A549 (cell line): ENCODE results near the gene DRAM2. TPM values are rescaled to one million over a fixed set of nuclear protein-coding genes. Genes with fewer than 3 reads are reported as not detected.

ENCODE experiments used
- ATAC-seq, 2 experiments: fragments of 200-7000 bp in 1 of 2; fragments of >200 bp in 1 of 2; cut with Nextera tagmentation in 1 of 2; cut with Tn5 transposase in 1 of 2; 3 replicates each; pipeline versions ENCODE4 v1.8.0 to v1.9.1; 2018 to 2020; ENCODE audit warnings: mild to moderate bottlenecking in 1 of 2, moderate library complexity in 1 of 2
- CTCF ChIA-PET: fragments of 300-600 bp; sonication (Branson Sonifier 250); formaldehyde crosslinking; extraction: SDS; loops from one replicate; lab custom pipeline; 2021; ENCODE audit warnings: antibody characterized with exemption, inconsistent platforms; lab: Yijun Ruan, JAX
- POLR2A ChIA-PET: fragments of 350-600 bp; formaldehyde crosslinking; extraction: SDS; loops from one replicate; lab custom pipeline; 2021; ENCODE audit warnings: antibody characterized with exemption, inconsistent platforms; lab: Yijun Ruan, JAX
- DNase-seq, 2 experiments: peaks; one replicate each; pipeline versions ENCODE4 v3.0.0 to v3.0.0-alpha.2; 2011 to 2016; ENCODE audit warnings: low read depth in 1 of 2, low spot score in 1 of 2
- FAIRE-seq: peaks from 2 replicates; lab custom pipeline; 2011; peaks lifted over from hg19 to GRCh38; lab: Jason Lieb, UNC
- H3K27ac ChIP-seq, 2 experiments: fragments of >200 bp; sonication (Bioruptor Twin); formaldehyde crosslinking; 3 replicates each; pipeline ENCODE4 v1.5.1; 2016 to 2017
- H3K4me1 ChIP-seq: fragments of >200 bp; sonication (Bioruptor Twin); formaldehyde crosslinking; 3 replicates; pipeline ENCODE4 v1.6.1; 2016
- H3K4me2 ChIP-seq: fragments of >200 bp; sonication (Bioruptor Twin); formaldehyde crosslinking; 3 replicates; pipeline ENCODE4 v1.6.1; 2016
- H3K4me3 ChIP-seq: fragments of >200 bp; sonication (Bioruptor Twin); formaldehyde crosslinking; 3 replicates; pipeline ENCODE4 v1.5.1; 2016
- H3K9me3 ChIP-seq: fragments of >200 bp; sonication (Bioruptor Twin); formaldehyde crosslinking; 3 replicates; pipeline ENCODE4 v1.6.1; 2016
- CEBPB ChIP-seq, 2 experiments: fragments of >200 bp in 1 of 2; sonication (Bioruptor Twin) in 1 of 2; formaldehyde crosslinking in 1 of 2; IDR thresholded peaks; 2 replicates each; pipeline ENCODE4 v1.6.1; 2012 to 2016
- CHD2 ChIP-seq: fragments of 150-350 bp; IDR thresholded peaks from 2 replicates; pipeline ENCODE4 v1.6.1; 2014; ENCODE audit warnings: low read length; ENCODE audit not compliant: partially characterized antibody
- EHMT2 ChIP-seq: fragments of 200-600 bp; sonication (generic); IDR thresholded peaks from 2 replicates; pipeline ENCODE4 v1.6.1; 2016; ENCODE audit warnings: antibody characterized with exemption, low read depth, mild to moderate bottlenecking, moderate library complexity
- EP300 ChIP-seq, 2 experiments: fragments of >200 bp; sonication (Bioruptor Twin); formaldehyde crosslinking; IDR thresholded peaks; 2 replicates in 1 of 2; 3 replicates in 1 of 2; pipeline ENCODE4 v1.6.1; 2016 to 2017
- KDM1A ChIP-seq: fragments of 200-600 bp; sonication (generic); IDR thresholded peaks from 2 replicates; pipeline ENCODE4 v1.6.1; 2016; ENCODE audit warnings: low read depth, mild to moderate bottlenecking
- KDM5A ChIP-seq: fragments of 200-600 bp; sonication (generic); IDR thresholded peaks from 2 replicates; pipeline ENCODE4 v1.6.1; 2016; ENCODE audit warnings: antibody characterized with exemption, mild to moderate bottlenecking
- MAFK ChIP-seq: fragments of 450-650 bp; IDR thresholded peaks from 2 replicates; pipeline ENCODE4 v1.6.1; 2014; ENCODE audit not compliant: partially characterized antibody
- MYC ChIP-seq: IDR thresholded peaks from 2 replicates; pipeline ENCODE4 v1.6.1; 2012; ENCODE audit warnings: mild to moderate bottlenecking, inconsistent platforms, low read length, improper control_type of control experiment, borderline replicate concordance
- NPAS2 ChIP-seq: fragments of 250-450 bp; sonication (Bioruptor Pico); IDR thresholded peaks from 2 replicates; pipeline ENCODE4 v1.8.0; 2022; ENCODE audit warnings: mild to moderate bottlenecking, moderate library complexity, borderline replicate concordance
- POLR2AphosphoS2 ChIP-seq: conservative IDR thresholded peaks from 2 replicates; pipeline ENCODE4 v1.6.1; 2012; ENCODE audit warnings: low read length, improper control_type of control experiment, inconsistent platforms
- RAD21 ChIP-seq, 2 experiments: fragments of >200 bp in 1 of 2; sonication (Bioruptor Twin) in 1 of 2; formaldehyde crosslinking in 1 of 2; IDR thresholded peaks in 1 of 2; conservative IDR thresholded peaks in 1 of 2; 2 replicates in 1 of 2; 3 replicates in 1 of 2; pipeline ENCODE4 v1.6.1; 2012 to 2018; ENCODE audit warnings: inconsistent platforms in 1 of 2
- WGBS: methylation state at CpG from one replicate; pipeline ENCODE4 v1.1.6; 2017; ENCODE audit errors: missing lambda C conversion rate; 5-methylcytosine and 5-hydroxymethylcytosine counted together
- polyA plus RNA-seq, 4 experiments: library from polyadenylated mRNA; depleted of rRNA in 3 of 4; stranded (reverse); fragments of >200 nt; fragmentation: RNase III in 1 of 4; extraction: RNeasy Plus Mini Kit Qiagen cat#74134 plus additional on column Dnase treatment in 1 of 4; gene quantifications; 2 replicates in 3 of 4; 3 replicates in 1 of 4; pipeline ENCODE4 v1.2.3, GENCODE V29; 2011 to 2017
- TF ChIP-seq, protein P1 (sequence below): IDR thresholded peaks from 2 replicates; pipeline ENCODE4 v1.6.1; 2012
- TF ChIP-seq, protein P2 (sequence below): fragments of 250-450 bp; sonication (Bioruptor Pico); IDR thresholded peaks from 2 replicates; pipeline ENCODE4 v1.5.0; 2021; ENCODE audit warnings: mild to moderate bottlenecking, moderate library complexity, borderline replicate concordance
- TF ChIP-seq, protein P3 (sequence below): fragments of >200 bp; sonication (Bioruptor Twin); formaldehyde crosslinking; IDR thresholded peaks from 3 replicates; pipeline ENCODE4 v1.5.1; 2016

DRAM2 gene
- polyA plus RNA-seq, 2 of the 4 experiments (the other 2 are of a cell fraction): 17.9 to 69.5 TPM

DNA sequence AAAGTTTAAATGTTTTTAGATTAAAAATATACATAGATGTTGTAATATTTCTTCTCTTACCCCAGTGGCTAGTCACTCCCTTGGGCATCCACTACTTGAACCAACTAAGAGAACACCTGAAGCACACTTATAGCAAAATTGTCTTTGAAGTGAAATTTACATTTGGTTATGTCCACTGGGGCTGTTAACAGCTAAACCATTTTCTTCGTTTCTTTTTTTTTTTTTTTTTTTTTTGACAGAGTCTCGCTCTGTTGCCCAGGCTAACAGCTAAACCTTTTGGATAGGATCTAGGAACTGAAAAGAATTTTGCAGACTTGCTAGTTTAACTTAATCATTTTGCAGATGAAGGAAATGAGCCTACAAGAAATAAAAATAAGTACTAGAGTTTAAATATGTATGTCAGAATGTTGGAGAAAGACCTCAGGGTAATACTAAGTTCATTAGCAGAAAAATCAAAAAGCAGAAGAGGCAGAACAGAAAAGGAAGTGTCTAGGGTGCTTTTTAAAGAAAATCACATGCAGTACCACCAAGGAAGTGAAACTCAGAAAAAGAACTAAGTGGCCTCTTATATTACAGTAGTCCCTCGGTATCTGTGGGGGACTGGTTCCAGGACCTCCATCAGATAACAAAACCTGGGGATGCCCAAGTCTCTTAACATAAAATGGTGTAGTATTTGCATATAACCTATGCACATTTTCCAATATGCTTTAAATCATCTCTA lies 11.8 kb downstream of the DRAM2 start:
- ChIA-PET POLR2A (interaction anchor here (0.7 kb wide), 1 partner anchor 26 kb away, joined by 3 read pairs; no protein-coding TSS in a partner anchor), CTCF (interaction anchor here (0.6 kb wide), 1 partner anchor 509 kb away, joined by 3 read pairs; no protein-coding TSS in a partner anchor)
- no peak for FAIRE-seq

DNA sequence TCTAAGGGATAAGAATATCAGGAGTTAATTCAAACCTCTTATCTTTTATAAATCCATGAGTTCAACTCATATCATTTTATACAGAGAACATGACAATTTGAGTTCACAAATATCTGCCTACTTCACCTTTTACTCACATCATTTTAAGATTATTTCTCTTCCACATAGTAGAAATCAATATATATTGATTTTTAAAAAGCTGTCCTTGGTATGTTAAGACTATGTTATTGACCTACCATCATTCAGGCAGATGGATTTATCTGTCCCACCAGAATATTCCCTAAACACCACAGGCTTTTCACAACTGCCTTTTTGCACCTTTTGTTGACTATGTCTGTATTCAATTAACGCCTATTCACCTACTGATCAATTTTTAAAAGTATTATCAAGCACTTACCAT lies 13.5 kb downstream of the DRAM2 start:
- H3K4me1 ChIP-seq: no peaks in the 10 kb centered on the region
- no peaks in the 10 kb centered on the region for H3K9me3 ChIP-seq
- H3K4me2 ChIP-seq: no peak overlapping the region
- DNase-seq (no peak), ATAC-seq (no peak), FAIRE-seq (no peak)
- 82% methylated on average over 1 of the region's 1 CpG for WGBS
- POLR2A ChIA-PET: no interaction called here
- no peak overlapping the region for H3K27ac ChIP-seq
- CTCF ChIA-PET: interaction anchor here (0.7 kb wide), 1 partner anchor 1866 kb away, joined by 3 read pairs; no protein-coding TSS in a partner anchor
- H3K4me3 ChIP-seq: no peak overlapping the region
- TF ChIP-seq KDM5A (no peak), CHD2 (no peak)

More for the DNA sequence above, 11.8 kb downstream of the DRAM2 start:
- no peak for TF ChIP-seq EHMT2
- no peak for TF ChIP-seq NPAS2
- TF ChIP-seq, protein P1, sequence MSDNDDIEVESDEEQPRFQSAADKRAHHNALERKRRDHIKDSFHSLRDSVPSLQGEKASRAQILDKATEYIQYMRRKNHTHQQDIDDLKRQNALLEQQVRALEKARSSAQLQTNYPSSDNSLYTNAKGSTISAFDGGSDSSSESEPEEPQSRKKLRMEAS: no peak
- no peak for TF ChIP-seq EP300 (IDR thresholded peaks at IDR 0.05)
- no peak for TF ChIP-seq MYC
- TF ChIP-seq CEBPB (IDR thresholded peaks at IDR 0.05): no peak
- TF ChIP-seq, protein P2, sequence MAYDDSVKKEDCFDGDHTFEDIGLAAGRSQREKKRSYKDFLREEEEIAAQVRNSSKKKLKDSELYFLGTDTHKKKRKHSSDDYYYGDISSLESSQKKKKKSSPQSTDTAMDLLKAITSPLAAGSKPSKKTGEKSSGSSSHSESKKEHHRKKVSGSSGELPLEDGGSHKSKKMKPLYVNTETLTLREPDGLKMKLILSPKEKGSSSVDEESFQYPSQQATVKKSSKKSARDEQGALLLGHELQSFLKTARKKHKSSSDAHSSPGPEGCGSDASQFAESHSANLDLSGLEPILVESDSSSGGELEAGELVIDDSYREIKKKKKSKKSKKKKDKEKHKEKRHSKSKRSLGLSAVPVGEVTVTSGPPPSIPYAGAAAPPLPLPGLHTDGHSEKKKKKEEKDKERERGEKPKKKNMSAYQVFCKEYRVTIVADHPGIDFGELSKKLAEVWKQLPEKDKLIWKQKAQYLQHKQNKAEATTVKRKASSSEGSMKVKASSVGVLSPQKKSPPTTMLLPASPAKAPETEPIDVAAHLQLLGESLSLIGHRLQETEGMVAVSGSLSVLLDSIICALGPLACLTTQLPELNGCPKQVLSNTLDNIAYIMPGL (CRISPR knock-in tag): no peak
- TF ChIP-seq POLR2AphosphoS2: no peak
- no peak for TF ChIP-seq KDM1A
- no peaks in the 10 kb centered on the region for H3K4me1 ChIP-seq
- H3K27ac ChIP-seq: no peak overlapping the region
- no peak for ATAC-seq
- H3K9me3 ChIP-seq: no peaks in the 10 kb centered on the region
- no peak overlapping the region for H3K4me3 ChIP-seq
- DNase-seq: no peak
- no peak overlapping the region for H3K4me2 ChIP-seq
- WGBS: 87% methylated on average over 3 of the region's 3 CpGs

DNA sequence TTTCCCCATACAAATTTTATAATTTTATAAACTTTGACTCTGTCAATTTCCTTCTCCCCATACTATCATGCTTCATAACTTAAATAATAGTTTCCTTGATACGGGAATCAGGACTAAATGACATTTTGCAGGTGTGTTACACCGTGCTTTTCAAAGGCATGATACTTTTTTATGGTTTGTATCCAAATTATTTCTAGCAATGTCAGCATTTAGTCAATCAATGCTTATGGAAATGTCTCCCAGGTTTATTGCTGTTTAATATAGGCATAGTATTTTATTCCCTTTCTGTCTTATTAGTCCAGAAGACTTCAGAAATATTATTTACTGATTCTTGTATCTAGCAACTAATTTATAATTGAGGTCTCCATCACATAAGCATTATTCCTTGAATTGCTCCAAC lies 23.4 kb downstream of the DRAM2 start:
- H3K9me3 ChIP-seq: no peaks in the 10 kb centered on the region
- POLR2A ChIA-PET: no interaction called here

More for the DNA sequence above, 23.4 kb downstream of the DRAM2 start:
- DNase-seq: no peak
- no peak for ATAC-seq
- H3K4me1 ChIP-seq: no peaks in the 10 kb centered on the region
- no peak for FAIRE-seq
- H3K4me2 ChIP-seq: no peak overlapping the region
- H3K27ac ChIP-seq: no peak overlapping the region
- no peak overlapping the region for H3K4me3 ChIP-seq
- 94% methylated on average over 2 of the region's 2 CpGs for WGBS
- CTCF ChIA-PET: no interaction called here
- peak; percentile 66 for TF ChIP-seq MAFK
- TF ChIP-seq RAD21 (conservative IDR thresholded peaks at IDR 0.05 in 1 of 2, IDR thresholded peaks at IDR 0.05 in 1 of 2): no peak
- TF ChIP-seq, protein P3, sequence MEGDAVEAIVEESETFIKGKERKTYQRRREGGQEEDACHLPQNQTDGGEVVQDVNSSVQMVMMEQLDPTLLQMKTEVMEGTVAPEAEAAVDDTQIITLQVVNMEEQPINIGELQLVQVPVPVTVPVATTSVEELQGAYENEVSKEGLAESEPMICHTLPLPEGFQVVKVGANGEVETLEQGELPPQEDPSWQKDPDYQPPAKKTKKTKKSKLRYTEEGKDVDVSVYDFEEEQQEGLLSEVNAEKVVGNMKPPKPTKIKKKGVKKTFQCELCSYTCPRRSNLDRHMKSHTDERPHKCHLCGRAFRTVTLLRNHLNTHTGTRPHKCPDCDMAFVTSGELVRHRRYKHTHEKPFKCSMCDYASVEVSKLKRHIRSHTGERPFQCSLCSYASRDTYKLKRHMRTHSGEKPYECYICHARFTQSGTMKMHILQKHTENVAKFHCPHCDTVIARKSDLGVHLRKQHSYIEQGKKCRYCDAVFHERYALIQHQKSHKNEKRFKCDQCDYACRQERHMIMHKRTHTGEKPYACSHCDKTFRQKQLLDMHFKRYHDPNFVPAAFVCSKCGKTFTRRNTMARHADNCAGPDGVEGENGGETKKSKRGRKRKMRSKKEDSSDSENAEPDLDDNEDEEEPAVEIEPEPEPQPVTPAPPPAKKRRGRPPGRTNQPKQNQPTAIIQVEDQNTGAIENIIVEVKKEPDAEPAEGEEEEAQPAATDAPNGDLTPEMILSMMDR: no peak
